Measurements from ENCODE around the gene SLC43A1.
"Not testable (repeated sequence)": the region's sequence is repeated elsewhere in the genome, so short reads cannot be mapped to it uniquely, and the experiment has no call there.

Gene SLC43A1

GRCh38 chr11:57457643-57458023 lies 57.9 kb downstream of the SLC43A1 start:
- peak; percentile 40 for ATAC-seq
- no peak for TF ChIP-seq ISL1 (CRISPR knock-in tag; IDR thresholded peaks at IDR 0.05)
- TF ChIP-seq TOX (CRISPR knock-in tag; IDR thresholded peaks at IDR 0.05; ENCODE audit: borderline replicate concordance) = no peak
- no peak for TF ChIP-seq POU6F1 (CRISPR knock-in tag; IDR thresholded peaks at IDR 0.05; ENCODE audit: borderline replicate concordance, low read depth)
- no peak for TF ChIP-seq ARNTL (CRISPR knock-in tag; IDR thresholded peaks at IDR 0.05; ENCODE audit: borderline replicate concordance, low read depth)
- TF ChIP-seq CSRNP3 (CRISPR knock-in tag; IDR thresholded peaks at IDR 0.05) = no peak

- ATAC-seq = peak; percentile 87
- TF ChIP-seq ISL1 (CRISPR knock-in tag; IDR thresholded peaks at IDR 0.05) = no peak
Observed at GRCh38 chr11:57456960-57457642, 58.4 kb downstream of the SLC43A1 start.

GRCh38 chr11:57453543-57454177 lies 61.8 kb downstream of the SLC43A1 start:
- ATAC-seq = no peak
- TF ChIP-seq ZNF8 (CRISPR knock-in tag; IDR thresholded peaks at IDR 0.05) = no peak
- TF ChIP-seq TOX (CRISPR knock-in tag; IDR thresholded peaks at IDR 0.05; ENCODE audit: borderline replicate concordance) = no peak
- no peak for TF ChIP-seq ZNF70 (CRISPR knock-in tag; IDR thresholded peaks at IDR 0.05)

- no peak for ATAC-seq
- TF ChIP-seq OSR1 (CRISPR knock-in tag; IDR thresholded peaks at IDR 0.05) (no peak), ESRRG (CRISPR knock-in tag; IDR thresholded peaks at IDR 0.05) (no peak), ISL1 (CRISPR knock-in tag; IDR thresholded peaks at IDR 0.05) (no peak), CSDC2 (CRISPR knock-in tag; IDR thresholded peaks at IDR 0.05) (no peak), PPARA (CRISPR knock-in tag; IDR thresholded peaks at IDR 0.05; ENCODE audit: borderline replicate concordance) (no peak), TSHZ2 (CRISPR knock-in tag; IDR thresholded peaks at IDR 0.05) (no peak), SNAI2 (CRISPR knock-in tag; IDR thresholded peaks at IDR 0.05) (no peak), CSRNP3 (CRISPR knock-in tag; IDR thresholded peaks at IDR 0.05) (no peak), RARB (CRISPR knock-in tag; IDR thresholded peaks at IDR 0.05) (no peak), ZFP3 (CRISPR knock-in tag; IDR thresholded peaks at IDR 0.05) (no peak), TOX (CRISPR knock-in tag; IDR thresholded peaks at IDR 0.05; ENCODE audit: borderline replicate concordance) (no peak), ZC3H10 (CRISPR knock-in tag; IDR thresholded peaks at IDR 0.05) (no peak), ZNF565 (CRISPR knock-in tag; conservative IDR thresholded peaks at IDR 0.05; ENCODE audit: low read depth) (no peak), ARNTL (CRISPR knock-in tag; IDR thresholded peaks at IDR 0.05; ENCODE audit: borderline replicate concordance, low read depth) (no peak), ZNF70 (CRISPR knock-in tag; IDR thresholded peaks at IDR 0.05) (no peak), TCF4 (CRISPR knock-in tag; IDR thresholded peaks at IDR 0.05; ENCODE audit: borderline replicate concordance) (no peak), ZNF8 (CRISPR knock-in tag; IDR thresholded peaks at IDR 0.05) (no peak), BACH2 (CRISPR knock-in tag; IDR thresholded peaks at IDR 0.05; ENCODE audit: borderline replicate concordance) (no peak)
Observed at GRCh38 chr11:57446055-57446454, 69.4 kb downstream of the SLC43A1 start.

- not testable (repeated sequence) for ATAC-seq
Observed at GRCh38 chr11:57445122-57445394, 70.4 kb downstream of the SLC43A1 start.
